Endothelial cell (in vitro differentiated cells): ENCODE measurements around the gene PUS10. TPM values are rescaled to one million over a fixed set of nuclear protein-coding genes. Genes with fewer than 3 reads are reported as not detected.
"Not testable (repeated sequence)": the region's sequence is repeated elsewhere in the genome, so short reads cannot be mapped to it uniquely, and the experiment has no call there.

Experiments
- DNase-seq: peaks from one replicate; pipeline ENCODE4 v3.0.0; 2021; ENCODE audit warnings: low spot score
- H3K27ac Mint-ChIP-seq: one replicate; pipeline ENCODE4 v1.8.0; 2021; ENCODE audit warnings: mixed read lengths, inconsistent platforms; ENCODE audit not compliant: unreplicated experiment
- H3K27me3 Mint-ChIP-seq: one replicate; pipeline ENCODE4 v1.8.0; 2021; ENCODE audit warnings: mild to moderate bottlenecking, moderate library complexity, mixed read lengths, inconsistent platforms; ENCODE audit not compliant: unreplicated experiment
- H3K36me3 Mint-ChIP-seq: one replicate; pipeline ENCODE4 v1.8.0; 2021; ENCODE audit warnings: mild to moderate bottlenecking, low read depth, mixed read lengths, inconsistent platforms; ENCODE audit not compliant: unreplicated experiment
- H3K4me1 Mint-ChIP-seq: one replicate; pipeline ENCODE4 v1.8.0; 2021; ENCODE audit warnings: mild to moderate bottlenecking, mixed read lengths, inconsistent platforms; ENCODE audit not compliant: unreplicated experiment
- H3K4me3 Mint-ChIP-seq: one replicate; pipeline ENCODE4 v1.8.0; 2021; ENCODE audit warnings: mild to moderate bottlenecking, mixed read lengths, inconsistent platforms; ENCODE audit not compliant: unreplicated experiment
- H3K9me3 Mint-ChIP-seq: one replicate; pipeline ENCODE4 v1.8.0; 2021; ENCODE audit warnings: mixed read lengths, inconsistent platforms; ENCODE audit not compliant: unreplicated experiment
- CTCF ChIP-seq: fragments of 200-600 bp; sonication (generic); IDR thresholded peaks from one replicate; pipeline ENCODE4 v1.5.0; 2021; ENCODE audit warnings: antibody characterized with exemption; ENCODE audit not compliant: unreplicated experiment
- total RNA-seq: library from RNA; stranded (reverse); fragmentation: NEBNext Ultra II Directional; extraction: Animal tissue kit (Norgen Biotek cat#: 25700); gene quantifications from one replicate; pipeline ENCODE4 v1.2.1, GENCODE V29; 2021; ENCODE audit not compliant: unreplicated experiment

PUS10 gene
- total RNA-seq, 1 donor from 2014 or later, result 8.5 TPM

DNA sequence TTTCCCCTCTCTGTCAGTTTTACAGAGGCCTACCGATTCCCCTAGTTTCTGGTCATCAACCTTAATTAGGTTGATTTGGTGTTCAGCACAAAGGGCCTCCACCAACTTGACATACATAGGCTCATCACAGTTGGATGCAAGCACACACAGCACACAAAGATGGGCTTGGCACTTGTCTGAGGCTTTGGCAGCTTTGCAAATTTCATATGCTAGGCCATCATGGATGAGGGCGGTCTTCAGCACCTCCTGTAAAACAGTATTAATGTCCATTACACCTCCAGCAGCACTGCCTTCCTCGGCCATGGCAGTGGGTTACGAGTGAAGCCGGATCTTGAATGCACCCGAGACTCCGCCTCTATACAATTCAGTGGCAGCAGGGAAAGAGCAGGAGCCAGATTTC is 79.8 kb downstream of the PUS10 start:
- Mint-ChIP-seq H3K4me3 (no peak overlapping the region), H3K36me3 (peaks cover 14% of the 10 kb centered on the region), H3K27ac (no peak overlapping the region), H3K9me3 (no peaks in the 10 kb centered on the region), H3K4me1 (peaks cover 14% of the 10 kb centered on the region), H3K27me3 (no peaks in the 10 kb centered on the region)
- no peak for TF ChIP-seq CTCF
- no peak for DNase-seq

GRCh38 chr2:60936757-60937156 is 81.3 kb downstream of the PUS10 start:
- Mint-ChIP-seq H3K9me3 (no peaks in the 10 kb centered on the region), H3K4me1 (peaks cover 14% of the 10 kb centered on the region)
- no peak for DNase-seq

DNA sequence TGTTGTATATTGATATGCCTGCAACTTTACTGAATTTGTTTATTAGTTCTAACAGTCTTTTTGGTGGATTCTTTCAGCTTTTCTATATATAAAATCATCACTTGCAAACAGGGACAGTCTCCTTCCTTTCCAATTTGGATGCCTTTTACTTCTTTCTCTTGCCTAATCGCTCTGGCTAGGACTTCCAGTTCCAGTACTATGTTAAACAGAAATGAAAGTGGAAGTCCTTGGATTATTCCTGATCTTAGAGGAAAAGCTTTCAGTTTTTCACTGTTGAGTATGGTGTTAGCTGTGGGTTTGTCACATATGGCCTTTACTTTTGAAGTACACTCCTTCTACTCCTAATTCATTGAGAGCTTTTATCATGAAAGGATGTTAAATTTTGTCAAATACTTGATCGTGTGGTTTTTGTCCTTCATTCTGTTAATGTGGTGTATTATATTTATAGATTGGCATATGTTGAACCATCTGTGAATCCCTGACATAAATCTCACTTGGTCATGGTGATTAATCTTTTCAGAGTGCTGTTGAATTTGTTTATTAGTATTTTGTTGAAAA is 83.8 kb downstream of the PUS10 start:
- DNase-seq, result no peak
- Mint-ChIP-seq H3K4me3 (no peak overlapping the region), H3K9me3 (no peaks in the 10 kb centered on the region), H3K27me3 (no peaks in the 10 kb centered on the region), H3K4me1 (peaks cover 14% of the 10 kb centered on the region), H3K36me3 (peaks cover 14% of the 10 kb centered on the region), H3K27ac (no peak overlapping the region)
- TF ChIP-seq CTCF, result no peak

More at GRCh38 chr2:60936757-60937156, 81.3 kb downstream of the PUS10 start:
- no peak for TF ChIP-seq CTCF
- peak overlapping the region; percentile 35 for H3K4me3 Mint-ChIP-seq
- no peak overlapping the region for H3K27ac Mint-ChIP-seq
- peaks cover 14% of the 10 kb centered on the region for H3K36me3 Mint-ChIP-seq
- H3K27me3 Mint-ChIP-seq, result no peaks in the 10 kb centered on the region

DNA sequence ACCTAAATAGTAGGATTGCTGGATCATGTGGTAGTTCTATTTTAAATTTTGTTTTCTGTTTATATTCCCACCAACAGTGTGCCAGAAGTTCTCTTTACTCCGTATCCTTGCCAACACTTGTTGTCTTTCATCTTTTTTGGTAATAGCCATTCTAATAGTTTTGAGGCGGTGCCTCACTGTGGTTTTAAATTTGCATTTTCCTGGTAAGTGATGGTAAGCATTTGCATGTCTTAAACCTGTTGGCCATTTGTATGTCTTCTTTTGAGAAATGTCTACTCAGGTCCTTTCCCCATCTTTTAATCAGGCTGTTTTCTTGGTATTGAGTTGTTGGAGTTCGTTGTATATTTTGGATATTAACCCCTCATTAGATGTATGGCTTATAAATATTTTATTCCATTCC is 85.1 kb downstream of the PUS10 start:
- no peak for TF ChIP-seq CTCF
- DNase-seq, result no peak
- Mint-ChIP-seq H3K4me1 (peaks cover 11% of the 10 kb centered on the region), H3K4me3 (no peak overlapping the region), H3K9me3 (no peaks in the 10 kb centered on the region), H3K36me3 (peaks cover 10% of the 10 kb centered on the region), H3K27me3 (no peaks in the 10 kb centered on the region), H3K27ac (no peak overlapping the region)

GRCh38 chr2:60932061-60932460 is 86.0 kb downstream of the PUS10 start:
- H3K27ac Mint-ChIP-seq, DNase-seq, H3K27me3 Mint-ChIP-seq, H3K9me3 Mint-ChIP-seq, H3K4me3 Mint-ChIP-seq, H3K4me1 Mint-ChIP-seq: not testable (repeated sequence)
- H3K36me3 Mint-ChIP-seq, result peaks cover 12% of the 10 kb centered on the region
